ENCODE data around the gene B3GNT9. TPM values are rescaled to one million over a fixed set of nuclear protein-coding genes. Genes with fewer than 3 reads are reported as not detected.

Gene B3GNT9
- total and polyA plus RNA-seq, 11 donors = 6.4 to 17.5 (median 11.9) TPM

DNA sequence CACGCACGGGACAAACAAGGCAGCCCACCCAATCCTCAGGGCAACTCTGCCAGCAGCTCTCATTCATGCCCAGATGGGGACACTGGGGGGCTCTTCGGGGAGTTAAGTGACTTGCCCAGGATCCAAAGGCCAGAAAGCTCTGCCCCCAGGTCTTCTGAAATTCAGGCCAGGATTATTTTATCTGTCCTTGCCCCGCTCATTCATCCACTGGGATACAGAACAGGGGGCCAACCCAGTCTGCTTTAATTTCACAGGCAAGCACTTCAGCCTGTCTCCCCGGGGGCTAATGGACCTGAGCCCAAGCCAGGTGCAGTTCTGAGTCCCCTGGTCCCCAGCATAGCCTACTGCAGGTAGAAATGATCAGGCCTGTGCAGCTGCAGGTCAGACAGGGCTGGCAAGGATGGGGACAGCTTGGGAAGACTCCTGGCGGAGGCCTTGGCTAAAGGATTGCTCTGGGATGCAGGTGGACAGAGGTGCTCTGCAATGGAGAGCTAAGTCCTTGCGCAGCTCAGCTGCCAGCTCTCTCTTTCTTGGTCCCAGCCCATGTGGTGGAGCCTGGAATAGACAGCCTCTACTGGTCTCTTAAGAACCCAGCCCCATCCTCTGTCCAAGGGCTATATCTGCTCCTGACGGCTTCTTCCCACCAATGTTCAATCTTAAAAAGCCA is 766 bp upstream of the B3GNT9 start:
- 51 to 73% (median 55%) methylated on average over 7 to 8 of the region's 8 CpGs for WGBS, 4 donors
- H3K9me3 ChIP-seq = no peaks in the 10 kb centered on the region
- no peak for DNase-seq
- intact Hi-C loops (cut with DNase I) = loop anchor here in 5 of 10 donors (2.0 to 10.0 kb wide), 3 partner anchors 137 to 257 kb away; no protein-coding TSS in a partner anchor
- H3K4me3 ChIP-seq = peak overlapping the region in 8 of 12 donors; percentile 63 to 75 (median 68)
- H3K27ac ChIP-seq = peak overlapping the region in 9 of 12 donors; percentile 79 to 93 (median 85)
- H3K27me3 ChIP-seq = peaks cover 0 to 17% (median 0%) of the 10 kb centered on the region in 9 donors
- peaks cover 0 to 30% (median 16%) of the 10 kb centered on the region in 12 donors for H3K4me1 ChIP-seq
- no peak for ATAC-seq
- peaks cover 0 to 28% (median 18%) of the 10 kb centered on the region in 9 donors for H3K36me3 ChIP-seq
- TF ChIP-seq, protein P1, sequence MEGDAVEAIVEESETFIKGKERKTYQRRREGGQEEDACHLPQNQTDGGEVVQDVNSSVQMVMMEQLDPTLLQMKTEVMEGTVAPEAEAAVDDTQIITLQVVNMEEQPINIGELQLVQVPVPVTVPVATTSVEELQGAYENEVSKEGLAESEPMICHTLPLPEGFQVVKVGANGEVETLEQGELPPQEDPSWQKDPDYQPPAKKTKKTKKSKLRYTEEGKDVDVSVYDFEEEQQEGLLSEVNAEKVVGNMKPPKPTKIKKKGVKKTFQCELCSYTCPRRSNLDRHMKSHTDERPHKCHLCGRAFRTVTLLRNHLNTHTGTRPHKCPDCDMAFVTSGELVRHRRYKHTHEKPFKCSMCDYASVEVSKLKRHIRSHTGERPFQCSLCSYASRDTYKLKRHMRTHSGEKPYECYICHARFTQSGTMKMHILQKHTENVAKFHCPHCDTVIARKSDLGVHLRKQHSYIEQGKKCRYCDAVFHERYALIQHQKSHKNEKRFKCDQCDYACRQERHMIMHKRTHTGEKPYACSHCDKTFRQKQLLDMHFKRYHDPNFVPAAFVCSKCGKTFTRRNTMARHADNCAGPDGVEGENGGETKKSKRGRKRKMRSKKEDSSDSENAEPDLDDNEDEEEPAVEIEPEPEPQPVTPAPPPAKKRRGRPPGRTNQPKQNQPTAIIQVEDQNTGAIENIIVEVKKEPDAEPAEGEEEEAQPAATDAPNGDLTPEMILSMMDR (IDR thresholded peaks at IDR 0.05) = no peak

DNA sequence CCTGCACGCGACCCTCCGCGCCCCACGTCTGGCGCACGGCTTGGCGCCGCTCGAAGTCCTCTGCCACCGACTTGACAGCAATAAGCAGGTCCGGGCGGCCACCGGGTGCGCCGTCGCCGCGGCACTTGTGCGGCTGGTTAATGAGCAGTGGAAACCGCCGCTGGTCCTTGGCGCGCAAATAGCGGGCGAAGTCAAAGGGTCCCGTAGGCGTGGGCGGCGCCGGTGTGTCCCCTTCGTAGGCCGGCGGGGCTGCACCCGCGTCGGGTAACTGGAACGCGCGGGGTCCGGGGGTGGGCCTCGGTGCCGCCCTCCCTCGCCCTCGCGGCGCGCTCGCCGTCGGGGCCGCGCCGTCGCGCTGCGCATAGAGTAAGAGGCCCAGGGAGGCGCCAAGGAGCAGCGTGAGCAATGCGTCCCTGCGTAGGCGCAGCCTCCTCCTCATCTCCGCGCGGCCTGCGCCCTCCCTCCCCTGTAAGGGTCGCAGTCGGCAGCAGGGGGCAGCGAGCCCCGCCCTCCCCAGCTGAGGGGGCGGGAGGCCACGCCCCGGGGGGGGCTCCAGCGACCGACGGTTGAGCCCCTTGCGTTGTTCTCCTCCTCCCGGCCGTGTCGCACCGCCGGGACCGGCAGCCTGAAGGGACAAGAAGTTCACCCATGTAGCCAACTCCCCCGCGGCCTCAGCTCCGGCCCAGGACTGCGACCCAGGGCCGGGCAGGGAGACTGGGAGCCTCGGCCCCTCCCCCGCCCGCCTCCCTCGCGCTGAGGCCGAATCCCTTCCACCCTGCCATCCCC is 558 bp downstream of the B3GNT9 start:
- no peak for TF ChIP-seq POLR2A (IDR thresholded peaks at IDR 0.05)
- TF ChIP-seq, protein P1 (IDR thresholded peaks at IDR 0.05) = peak in 4 of 12 donors; percentile 7 to 25 (median 12)
- WGBS, 4 donors = 7 to 16% (median 8%) methylated on average over 10 to 94 of the region's 94 CpGs

DNA sequence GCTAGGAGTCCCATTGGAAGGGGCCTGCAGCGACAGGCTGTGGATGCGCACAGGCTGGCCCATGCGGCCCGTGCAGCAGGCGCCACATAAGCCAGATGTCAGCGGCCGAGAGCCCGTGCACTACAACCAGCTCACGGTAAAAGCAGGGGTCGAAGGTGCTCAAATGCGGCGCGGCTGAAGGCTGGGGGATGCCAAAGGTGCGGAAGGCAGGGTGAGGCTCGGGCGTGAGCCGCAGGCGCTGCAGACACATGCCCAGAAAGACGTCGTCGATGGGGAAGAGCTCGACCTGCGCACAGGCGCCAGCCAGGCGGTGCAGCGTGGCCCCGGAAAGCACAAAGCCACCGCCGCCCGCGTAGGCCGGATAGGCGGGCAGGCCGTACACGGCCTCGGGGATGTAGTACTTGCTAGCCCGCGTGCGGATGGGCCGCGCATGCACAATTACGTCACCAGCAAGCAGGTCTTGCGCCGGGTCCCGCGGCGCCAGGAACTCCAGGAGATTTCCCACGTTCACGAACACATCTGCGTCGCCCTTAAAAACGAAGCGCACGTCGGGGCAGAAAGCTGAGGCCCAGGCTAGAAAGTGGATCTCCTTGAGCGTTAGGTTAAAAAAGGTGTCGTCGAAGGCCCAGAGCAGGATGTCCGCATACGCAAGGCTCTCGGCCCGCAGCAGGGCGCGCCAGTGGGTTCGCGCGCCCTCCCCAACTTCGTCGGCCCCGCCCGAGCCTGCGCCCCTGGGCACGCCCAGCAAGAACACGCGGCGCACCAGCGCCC is 1.3 kb downstream of the B3GNT9 start:
- WGBS, 4 donors = 61 to 77% (median 71%) methylated on average over 59 to 77 of the region's 77 CpGs
- peaks cover 0 to 16% (median 8%) of the 10 kb centered on the region in 12 donors for H3K4me1 ChIP-seq
- ATAC-seq (no peak), DNase-seq (no peak)
- H3K36me3 ChIP-seq = peaks cover 0 to 49% (median 39%) of the 10 kb centered on the region in 9 donors
- peak overlapping the region in 5 of 12 donors; percentile 63 to 75 (median 69) for H3K4me3 ChIP-seq
- peaks cover 0 to 17% (median 0%) of the 10 kb centered on the region in 9 donors for H3K27me3 ChIP-seq
- TF ChIP-seq, protein P1 (IDR thresholded peaks at IDR 0.05) = no peak
- TF ChIP-seq POLR2A (IDR thresholded peaks at IDR 0.05) = no peak
- H3K9me3 ChIP-seq = no peaks in the 10 kb centered on the region
- intact Hi-C loops (cut with DNase I) = loop anchor here in 5 of 10 donors (2.0 to 10.0 kb wide), 3 partner anchors 135 to 255 kb away; no protein-coding TSS in a partner anchor
- peak overlapping the region in 5 of 12 donors; percentile 81 to 93 (median 88) for H3K27ac ChIP-seq

More for the DNA sequence above, 558 bp downstream of the B3GNT9 start:
- Histone ChIP-seq H3K27me3 (peaks cover 0 to 17% (median 0%) of the 10 kb centered on the region in 9 donors), H3K9me3 (no peaks in the 10 kb centered on the region), H3K4me1 (peaks cover 0 to 24% (median 13%) of the 10 kb centered on the region in 12 donors), H3K4me3 (peak overlapping the region; percentile 27 to 75 (median 64)), H3K36me3 (peaks cover 0 to 41% (median 32%) of the 10 kb centered on the region in 9 donors), H3K27ac (peak overlapping the region; percentile 30 to 93 (median 83))
- intact Hi-C loops (cut with DNase I) = loop anchor here in 5 of 10 donors (2.0 to 10.0 kb wide), 3 partner anchors 135 to 255 kb away; no protein-coding TSS in a partner anchor
- peak in 3 of 5 donors; percentile 62 to 83 (median 75) for DNase-seq
- ATAC-seq = peak; percentile 19 to 77 (median 52)

All from heart left ventricle (tissue), 16 donors.